Left lobe of liver (tissue), 2 donors: ENCODE results near the gene ASZ1. TPM values are rescaled to one million over a fixed set of nuclear protein-coding genes. Genes with fewer than 3 reads are reported as not detected.
"Not testable (repeated sequence)": the region's sequence is repeated elsewhere in the genome, so short reads cannot be mapped to it uniquely, and the experiment has no call there.

ENCODE experiments used
- ATAC-seq: fragments of 200-7000 bp; cut with Tn5 transposase; one replicate; pipeline ENCODE4 v1.9.1; 2020; ENCODE audit warnings: mild to moderate bottlenecking, moderate library complexity
- DNase-seq: peaks from one replicate; pipeline ENCODE4 v3.0.0-alpha.2; 2020; ENCODE audit warnings: low spot score
- total RNA-seq: library from RNA; stranded (reverse); gene quantifications from one replicate; pipeline ENCODE4 v1.2.1, GENCODE V29; 2021
- donor health status: DM: no; HTN: no; CAD: no; lungs with moderate emphysema.
- donor health status: DM: no; HTN: yes; CAD: no.

ASZ1 gene
- not detected for total RNA-seq

- DNase-seq: no peak
- no peak for ATAC-seq
Observed at GRCh38 chr7:117427258-117427701, at the start of gene ASZ1. ASZ1 (minus strand) TSS chr7:117427493; CDS start chr7:117427460, 33 bp downstream.

- DNase-seq (no peak), ATAC-seq (no peak)
Observed at GRCh38 chr7:117476557-117477215, 49.4 kb upstream of the ASZ1 start.

- DNase-seq: no peak
- no peak for ATAC-seq
Observed at GRCh38 chr7:117472335-117472734, 45.0 kb upstream of the ASZ1 start.

- ATAC-seq (peak; percentile 53), DNase-seq (peak; percentile 55)
Observed at GRCh38 chr7:117470777-117471176, 43.5 kb upstream of the ASZ1 start.

- DNase-seq (no peak), ATAC-seq (no peak)
Observed at GRCh38 chr7:117468174-117468573, 40.9 kb upstream of the ASZ1 start.

- not testable (repeated sequence) for ATAC-seq
Observed at GRCh38 chr7:117460815-117461214, 33.5 kb upstream of the ASZ1 start.

GRCh38 chr7:117459735-117460134, 32.4 kb upstream of the ASZ1 start:
- no peak for DNase-seq
- no peak for ATAC-seq

More at GRCh38 chr7:117460815-117461214, 33.5 kb upstream of the ASZ1 start:
- DNase-seq: not testable (repeated sequence)

GRCh38 chr7:117458977-117459583, 31.8 kb upstream of the ASZ1 start:
- DNase-seq: no peak
- ATAC-seq: peak; percentile 66

GRCh38 chr7:117448655-117449054, 21.4 kb upstream of the ASZ1 start:
- ATAC-seq (no peak), DNase-seq (no peak)

- DNase-seq (no peak), ATAC-seq (no peak)
Observed at GRCh38 chr7:117446220-117446815, 19.0 kb upstream of the ASZ1 start.

- ATAC-seq: no peak
Observed at GRCh38 chr7:117445206-117445605, 17.9 kb upstream of the ASZ1 start.

GRCh38 chr7:117444646-117445045, 17.4 kb upstream of the ASZ1 start:
- ATAC-seq: no peak
- no peak for DNase-seq

More at GRCh38 chr7:117445206-117445605, 17.9 kb upstream of the ASZ1 start:
- DNase-seq: no peak

- no peak for ATAC-seq
- DNase-seq: no peak
Observed at GRCh38 chr7:117435475-117436043, 8.3 kb upstream of the ASZ1 start.

GRCh38 chr7:117424090-117424829, 3.0 kb downstream of the ASZ1 start:
- ATAC-seq (no peak), DNase-seq (no peak)

GRCh38 chr7:117414591-117414990, 12.7 kb downstream of the ASZ1 start:
- not testable (repeated sequence) for DNase-seq, ATAC-seq

GRCh38 chr7:117412946-117413559, 14.2 kb downstream of the ASZ1 start:
- no peak for ATAC-seq

GRCh38 chr7:117412390-117412789, 14.9 kb downstream of the ASZ1 start:
- ATAC-seq: no peak

More at GRCh38 chr7:117412946-117413559, 14.2 kb downstream of the ASZ1 start:
- DNase-seq: no peak

GRCh38 chr7:117411539-117411938, 15.8 kb downstream of the ASZ1 start:
- no peak for ATAC-seq
- no peak for DNase-seq

More at GRCh38 chr7:117412390-117412789, 14.9 kb downstream of the ASZ1 start:
- DNase-seq: no peak

GRCh38 chr7:117408831-117409230, 18.5 kb downstream of the ASZ1 start:
- DNase-seq (no peak), ATAC-seq (no peak)

- ATAC-seq: no peak
- no peak for DNase-seq
Observed at GRCh38 chr7:117405519-117405918, 21.8 kb downstream of the ASZ1 start.
